OCI-M2 (cell line): ENCODE results near the gene FILIP1L.

Experiments used
- DNase-seq: peaks from one replicate; lab custom pipeline; 2025; ENCODE audit not compliant: unreplicated experiment; lab: John Stamatoyannopoulos, UW

Gene FILIP1L

DNA sequence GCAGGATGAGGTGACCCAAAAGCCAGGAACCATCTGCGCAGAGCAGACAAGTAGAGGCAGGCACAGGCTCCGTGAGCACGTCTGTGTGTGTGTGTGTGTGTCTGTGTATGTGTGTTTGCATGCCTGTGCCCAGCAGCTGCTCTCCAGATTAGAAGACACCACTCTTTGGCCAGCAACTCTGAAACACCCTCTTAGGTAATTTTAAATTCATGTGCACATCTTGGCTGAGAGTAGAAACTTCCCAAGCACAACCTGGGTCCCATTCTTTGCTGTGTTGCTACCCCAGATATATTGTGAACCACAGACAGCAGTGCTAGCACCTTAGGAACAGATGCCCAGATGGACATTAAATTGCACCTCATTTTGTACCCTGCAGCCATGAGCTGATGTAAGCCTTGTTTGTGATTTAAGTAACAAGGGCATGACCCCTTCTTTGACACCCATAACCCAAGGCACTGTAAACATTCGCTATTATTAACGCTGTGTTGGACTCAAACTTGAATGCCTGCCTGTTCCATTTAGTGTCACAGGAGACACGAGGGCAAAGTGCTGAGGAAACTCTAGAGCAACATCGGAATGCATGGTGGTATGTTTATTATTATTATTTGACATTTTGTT lies at the start of gene FILIP1L:
Gene FILIP1L (minus strand): TSS at position 89 of the 618 bp plus-strand sequence.
- no peak for DNase-seq

DNA sequence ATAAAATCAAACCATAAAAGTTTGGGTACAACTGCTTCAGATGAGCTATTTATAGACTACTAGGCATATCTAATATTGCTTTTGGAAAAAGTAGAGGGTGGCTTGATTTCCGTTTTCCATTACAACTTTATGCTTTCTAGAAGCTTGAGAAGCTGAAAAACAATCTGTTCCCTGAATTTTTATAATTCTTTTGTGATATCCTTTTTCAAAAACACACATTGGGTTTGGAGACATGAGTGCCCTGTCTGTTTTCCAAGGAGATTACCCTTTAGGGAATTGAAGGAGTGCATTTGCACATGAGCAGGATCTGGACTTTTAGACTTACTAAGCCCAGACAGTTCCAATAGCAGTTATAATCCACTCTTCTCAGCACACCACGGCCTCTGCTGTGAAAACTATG lies 49.5 kb upstream of the FILIP1L start:
- DNase-seq: no peak

- DNase-seq: no peak
Observed at GRCh38 chr3:100160521-100160920, 46.2 kb upstream of the FILIP1L start.

GRCh38 chr3:100159331-100160153 lies 45.2 kb upstream of the FILIP1L start:
- no peak for DNase-seq

DNA sequence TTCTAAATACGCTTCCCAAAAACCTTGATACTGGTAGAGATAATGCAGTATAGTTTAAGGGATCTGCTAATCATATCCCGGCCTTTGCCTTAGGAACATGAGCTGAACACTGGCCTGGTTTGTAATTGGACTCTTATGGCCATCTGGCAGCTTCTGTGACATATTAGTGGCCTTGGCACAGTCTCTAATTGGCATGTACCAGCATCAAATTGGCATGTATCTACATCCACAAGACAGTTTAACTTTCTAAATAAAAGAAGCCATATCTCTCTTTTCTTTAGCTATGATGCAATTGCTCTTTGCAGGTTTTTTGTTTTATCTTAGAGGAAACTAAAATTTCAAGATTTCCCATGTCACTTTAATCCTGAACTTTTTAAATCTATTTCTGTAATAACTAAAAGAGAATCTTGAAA lies 44.6 kb upstream of the FILIP1L start:
- no peak for DNase-seq

DNA sequence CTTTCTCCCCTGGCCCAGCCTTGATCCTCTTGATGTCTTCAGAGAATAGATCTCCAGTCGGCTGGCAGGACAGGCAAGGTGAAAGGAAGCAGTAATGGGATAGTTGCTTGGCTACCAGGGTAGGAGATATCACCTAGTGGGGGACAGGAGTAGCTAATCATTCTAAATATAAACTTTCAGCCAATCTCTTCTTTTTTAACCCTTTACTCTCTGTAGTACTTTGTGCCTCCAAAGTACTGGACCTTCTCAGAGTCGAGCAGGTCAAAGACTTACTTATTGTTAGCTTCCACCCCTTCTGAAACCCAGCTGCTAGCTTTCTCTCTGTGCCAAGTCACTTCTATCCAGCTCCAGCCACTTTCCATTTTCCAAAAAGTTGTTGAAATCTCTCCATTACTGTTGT lies 43.4 kb upstream of the FILIP1L start:
- no peak for DNase-seq

DNA sequence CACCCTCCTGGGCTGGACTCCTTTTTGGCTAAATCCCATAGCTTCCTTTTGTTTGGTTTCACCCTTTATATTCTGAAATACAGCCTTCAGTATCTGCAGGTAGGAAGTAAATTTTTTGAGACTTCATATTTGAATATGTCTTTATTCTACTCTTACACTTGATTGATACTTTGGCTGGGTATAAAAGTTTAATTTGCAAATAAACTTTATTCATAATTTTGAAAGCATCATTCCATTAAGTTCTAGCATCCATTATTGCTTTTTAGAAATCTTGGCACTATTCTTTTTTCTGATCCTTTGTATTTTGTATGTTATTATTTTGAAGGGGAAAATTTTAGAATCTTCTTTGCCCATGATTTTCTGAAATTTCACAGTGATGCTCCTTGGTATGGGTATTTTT lies 41.3 kb upstream of the FILIP1L start:
- DNase-seq: no peak

DNA sequence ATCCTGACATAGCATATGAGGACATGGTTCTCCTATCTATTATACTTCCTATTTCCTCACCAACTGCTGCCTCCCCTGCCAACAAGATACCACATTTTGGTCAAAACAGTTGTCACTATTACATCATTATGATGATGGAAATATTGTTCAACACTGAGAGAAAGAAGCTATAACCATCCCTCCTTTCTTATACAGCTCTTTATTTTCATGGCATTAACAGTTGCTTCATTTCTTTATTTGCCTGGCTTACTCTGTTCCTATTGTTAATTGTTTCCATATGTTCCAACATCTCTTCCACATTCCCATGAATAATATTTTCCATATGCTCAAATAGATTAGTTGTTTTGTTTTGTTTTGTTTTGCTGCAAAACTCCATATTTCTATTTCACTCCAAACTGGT lies 40.8 kb upstream of the FILIP1L start:
- DNase-seq: no peak

- DNase-seq: no peak
Observed at GRCh38 chr3:100154171-100154570, 39.9 kb upstream of the FILIP1L start.

DNA sequence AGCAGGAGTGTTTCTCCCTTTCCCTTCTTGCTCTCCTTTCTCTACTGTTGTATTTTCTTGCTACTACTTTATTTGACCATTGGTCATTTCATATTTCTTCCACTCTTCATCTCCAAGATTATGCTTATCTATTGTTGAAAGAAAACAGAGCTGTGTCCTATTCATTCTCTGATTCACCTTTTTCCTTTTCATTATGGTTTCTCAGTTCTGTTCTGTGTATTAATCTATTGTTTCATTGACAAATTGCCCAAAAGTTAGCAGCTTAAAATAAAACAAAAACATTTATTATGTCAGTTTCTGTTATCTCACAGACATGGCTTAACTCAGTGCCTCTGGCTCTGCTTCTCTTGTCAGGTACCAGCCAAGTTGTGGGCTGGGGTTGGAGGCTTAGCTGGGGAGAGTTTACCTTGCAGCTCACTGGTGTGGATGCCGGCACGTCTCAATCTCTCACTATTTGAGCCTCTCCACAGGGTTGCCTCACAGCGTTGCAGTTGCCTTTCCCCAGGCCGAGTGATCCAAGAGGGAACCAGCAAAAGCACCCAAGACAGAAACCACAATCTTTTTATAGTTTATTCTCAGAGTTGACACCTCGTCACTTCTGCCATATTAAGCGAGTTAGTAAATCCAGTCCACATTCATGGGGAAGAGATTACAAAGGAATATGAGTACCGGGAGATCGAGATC lies 36.9 kb upstream of the FILIP1L start:
- no peak for DNase-seq

GRCh38 chr3:100150473-100150872 lies 36.2 kb upstream of the FILIP1L start:
- DNase-seq: no peak

GRCh38 chr3:100149713-100150415 lies 35.6 kb upstream of the FILIP1L start:
- DNase-seq: no peak

GRCh38 chr3:100149130-100149529 lies 34.8 kb upstream of the FILIP1L start:
- DNase-seq: no peak

DNA sequence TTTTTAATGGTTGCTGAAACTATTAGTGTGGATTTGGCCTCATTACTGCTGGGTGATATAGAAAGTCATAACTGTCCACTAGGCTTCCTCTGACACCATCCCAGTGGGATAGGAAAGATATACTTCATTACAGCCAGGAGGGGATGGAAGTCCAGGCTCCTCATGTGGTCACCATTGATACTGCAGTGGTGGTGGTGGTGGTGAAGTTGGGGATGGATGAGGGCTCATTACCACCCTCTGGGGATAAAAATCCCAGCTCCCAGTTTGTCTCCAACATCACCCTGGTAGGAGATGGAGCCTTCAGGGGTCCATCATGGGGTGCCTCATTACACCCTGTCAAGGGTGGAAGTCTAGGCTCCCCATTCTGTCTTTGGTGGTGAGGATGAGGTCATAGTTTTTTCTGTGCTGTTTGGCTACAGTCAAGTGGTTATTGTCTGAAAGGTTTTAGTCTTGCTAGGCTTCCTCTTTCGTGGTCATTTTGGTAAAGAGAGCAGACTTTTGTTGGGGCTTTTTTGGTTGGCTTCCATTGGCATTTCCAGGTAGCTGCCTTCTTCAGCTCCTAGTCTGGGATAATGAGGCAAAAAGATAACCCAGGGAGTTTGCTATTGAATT lies 30.1 kb upstream of the FILIP1L start:
- no peak for DNase-seq

GRCh38 chr3:100141586-100141985 lies 27.3 kb upstream of the FILIP1L start:
- no peak for DNase-seq

- no peak for DNase-seq
Observed at GRCh38 chr3:100140976-100141375, 26.7 kb upstream of the FILIP1L start.

- no peak for DNase-seq
Observed at GRCh38 chr3:100136921-100137320, 22.6 kb upstream of the FILIP1L start.

DNA sequence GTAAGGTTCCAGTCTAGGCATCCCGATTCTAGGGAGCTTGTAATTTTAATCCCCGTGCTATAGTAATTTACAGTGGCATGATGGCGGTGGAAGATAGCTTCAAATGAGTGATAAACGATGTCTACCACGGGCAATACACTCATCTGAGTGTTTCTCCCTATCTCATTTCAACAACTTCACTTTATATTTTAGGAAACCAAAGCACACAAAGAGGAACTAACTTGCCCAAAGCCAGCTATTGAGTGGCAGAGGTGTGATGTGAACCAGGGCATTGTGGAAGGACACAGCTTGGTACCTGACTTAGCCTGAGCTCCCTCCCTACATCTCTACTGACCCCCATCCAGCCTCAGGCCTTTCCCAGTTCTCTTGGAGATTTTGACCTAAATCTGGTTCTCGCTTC lies 16.9 kb upstream of the FILIP1L start:
- no peak for DNase-seq

GRCh38 chr3:100129941-100130340 lies 15.6 kb upstream of the FILIP1L start:
- DNase-seq: no peak

DNA sequence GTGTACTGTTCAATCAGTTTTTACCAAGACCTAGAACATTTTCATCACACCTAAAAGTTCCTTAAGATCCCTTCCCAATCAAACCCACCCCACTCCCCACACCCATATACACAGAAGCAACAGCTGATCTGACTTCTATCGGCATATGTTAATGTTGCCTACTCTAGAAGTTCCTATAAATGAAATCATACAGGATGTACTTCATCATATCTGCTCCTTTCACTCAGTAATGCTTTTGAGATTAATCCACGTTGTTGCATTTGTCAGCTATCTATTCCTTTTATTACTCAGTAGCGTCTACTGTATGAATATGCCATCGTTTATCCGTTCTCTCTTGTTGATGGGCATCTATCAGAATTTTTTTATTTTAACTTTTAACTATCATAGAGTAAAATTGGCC lies 14.3 kb upstream of the FILIP1L start:
- no peak for DNase-seq

GRCh38 chr3:100127792-100128191 lies 13.5 kb upstream of the FILIP1L start:
- no peak for DNase-seq
